Loucy (cell line): Measurements from ENCODE around the gene SEMA3D.

Experiments
- H2AFZ ChIP-seq: fragments of 200-600 bp; sonication (generic); 2 replicates; pipeline ENCODE4 v1.6.0; 2016; ENCODE audit warnings: antibody characterized with exemption, mild to moderate bottlenecking, low read length, moderate library complexity
- H3F3A ChIP-seq: fragments of 200-600 bp; 2 replicates; pipeline ENCODE4 v1.6.0; 2016; ENCODE audit warnings: antibody characterized with exemption, low read depth, mild to moderate bottlenecking
- H3K27me3 ChIP-seq: fragments of 200-600 bp; sonication (generic); 2 replicates; pipeline ENCODE4 v1.6.1; 2014; ENCODE audit warnings: low read length, mild to moderate bottlenecking; ENCODE audit not compliant: insufficient read depth, poor library complexity, severe bottlenecking
- H3K36me3 ChIP-seq: fragments of 200-600 bp; sonication (generic); 2 replicates; pipeline ENCODE4 v1.6.1; 2016; ENCODE audit warnings: low read length; ENCODE audit not compliant: insufficient read depth
- H3K4me1 ChIP-seq: fragments of 200-600 bp; sonication (generic); 2 replicates; pipeline ENCODE4 v1.5.1; 2014; ENCODE audit warnings: low read length, mild to moderate bottlenecking; ENCODE audit not compliant: insufficient read depth, poor library complexity, severe bottlenecking
- H3K4me2 ChIP-seq: fragments of 200-600 bp; sonication (generic); 2 replicates; pipeline ENCODE4 v1.6.0; 2014; ENCODE audit warnings: antibody characterized with exemption, low read length, low read depth, mild to moderate bottlenecking; ENCODE audit not compliant: poor library complexity, severe bottlenecking
- H3K4me3 ChIP-seq: fragments of 200-600 bp; sonication (generic); 2 replicates; pipeline ENCODE4 v1.5.1; 2014; ENCODE audit warnings: low read length, mild to moderate bottlenecking, mixed read lengths; ENCODE audit not compliant: poor library complexity, severe bottlenecking
- H3K79me2 ChIP-seq: fragments of 200-600 bp; sonication (generic); 2 replicates; pipeline ENCODE4 v1.6.1; 2014; ENCODE audit warnings: low read length; ENCODE audit not compliant: insufficient read depth
- H3K9ac ChIP-seq: fragments of 200-600 bp; sonication (generic); 2 replicates; pipeline ENCODE4 v1.6.0; 2014; ENCODE audit warnings: mild to moderate bottlenecking, low read depth, low read length, moderate library complexity; ENCODE audit not compliant: poor library complexity, severe bottlenecking
- H3K9me2 ChIP-seq: fragments of 200-600 bp; sonication (generic); replicated peaks from 2 replicates; pipeline ENCODE4 v1.6.1; 2016; ENCODE audit warnings: low read depth, low read length, mixed read lengths
- H3K9me3 ChIP-seq: fragments of 200-600 bp; sonication (generic); 2 replicates; pipeline ENCODE4 v1.6.1; 2014; ENCODE audit warnings: mild to moderate bottlenecking, antibody characterized with exemption, low read length, low read depth; ENCODE audit not compliant: insufficient read depth
- H4K20me1 ChIP-seq: fragments of 200-600 bp; sonication (generic); 2 replicates; pipeline ENCODE4 v1.6.0; 2014; ENCODE audit warnings: antibody characterized with exemption, low read length, mild to moderate bottlenecking; ENCODE audit not compliant: insufficient read depth, poor library complexity, severe bottlenecking
- CTCF ChIP-seq: fragments of 200-600 bp; sonication (generic); conservative IDR thresholded peaks from 2 replicates; pipeline ENCODE4 v1.5.1; 2014; ENCODE audit warnings: mild to moderate bottlenecking, antibody characterized with exemption, low read length
- EZH2phosphoT487 ChIP-seq: fragments of 200-600 bp; IDR thresholded peaks from 2 replicates; pipeline ENCODE4 v1.6.1; 2018; ENCODE audit warnings: antibody characterized with exemption, mild to moderate bottlenecking, moderate library complexity, borderline replicate concordance

The SEMA3D gene

GRCh38 chr7:85111761-85112160 is 75.1 kb downstream of the SEMA3D start:
- H3F3A ChIP-seq: no peaks in the 10 kb centered on the region
- no peaks in the 10 kb centered on the region for H3K79me2 ChIP-seq
- no peak overlapping the region for H3K9ac ChIP-seq
- H3K36me3 ChIP-seq: no peaks in the 10 kb centered on the region
- H3K4me2 ChIP-seq: no peak overlapping the region
- no peaks in the 10 kb centered on the region for H4K20me1 ChIP-seq
- H3K9me2 ChIP-seq: no peaks in the 10 kb centered on the region
- no peaks in the 10 kb centered on the region for H3K9me3 ChIP-seq
- H2AFZ ChIP-seq: no peak overlapping the region
- no peak for TF ChIP-seq CTCF
- TF ChIP-seq EZH2phosphoT487: no peak
- no peaks in the 10 kb centered on the region for H3K27me3 ChIP-seq
- no peaks in the 10 kb centered on the region for H3K4me1 ChIP-seq
- H3K4me3 ChIP-seq: no peak overlapping the region

GRCh38 chr7:85106719-85107118 is 80.1 kb downstream of the SEMA3D start:
- no peaks in the 10 kb centered on the region for H3F3A ChIP-seq
- H3K27me3 ChIP-seq: no peaks in the 10 kb centered on the region
- no peak overlapping the region for H3K9ac ChIP-seq
- H3K4me1 ChIP-seq: no peaks in the 10 kb centered on the region
- H3K79me2 ChIP-seq: no peaks in the 10 kb centered on the region
- H2AFZ ChIP-seq: no peak overlapping the region
- no peaks in the 10 kb centered on the region for H3K9me2 ChIP-seq
- H3K36me3 ChIP-seq: no peaks in the 10 kb centered on the region
- TF ChIP-seq CTCF (no peak), EZH2phosphoT487 (no peak)
- H3K4me2 ChIP-seq: no peak overlapping the region
- H3K9me3 ChIP-seq: no peaks in the 10 kb centered on the region
- no peak overlapping the region for H3K4me3 ChIP-seq
- H4K20me1 ChIP-seq: no peaks in the 10 kb centered on the region

DNA sequence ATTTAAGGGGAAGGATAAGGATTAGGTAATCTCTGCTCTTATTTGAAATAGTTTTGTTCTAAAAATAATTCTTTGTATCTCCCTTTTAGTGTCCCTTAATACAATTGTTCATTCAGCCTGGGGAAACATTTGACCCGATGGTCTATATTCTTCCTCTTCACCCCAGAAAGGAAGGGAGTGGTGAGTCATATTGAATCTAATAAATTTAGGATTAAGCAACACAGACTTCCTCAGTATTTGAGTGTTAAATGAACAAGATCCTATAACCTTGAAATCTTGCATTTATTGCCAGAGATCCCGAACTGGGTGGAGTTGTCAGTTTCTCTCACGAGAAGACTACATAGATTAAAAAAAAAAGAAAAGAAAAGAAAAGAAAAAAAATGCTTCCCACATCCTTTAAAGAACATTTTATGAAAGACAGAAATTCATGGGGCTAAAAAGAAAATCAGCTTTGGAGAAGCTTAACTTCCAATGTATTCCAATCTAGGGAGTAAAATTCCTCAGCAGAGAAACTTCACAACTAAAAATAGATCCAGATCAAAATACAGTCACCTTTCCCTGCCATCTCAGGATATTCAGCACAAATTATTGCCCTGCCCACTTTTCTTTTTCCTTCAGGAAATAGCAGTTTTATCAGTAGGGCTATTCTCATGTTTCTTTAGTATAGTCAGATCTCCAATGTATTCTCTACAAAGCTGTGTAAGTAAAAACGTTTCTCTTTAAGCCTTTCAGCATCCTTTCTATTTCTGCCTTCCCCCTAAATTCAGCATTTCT is 82.2 kb downstream of the SEMA3D start:
- Histone ChIP-seq H3K9me3 (no peaks in the 10 kb centered on the region), H3K4me1 (no peaks in the 10 kb centered on the region), H3K9me2 (no peaks in the 10 kb centered on the region), H3K79me2 (no peaks in the 10 kb centered on the region), H3K4me3 (no peak overlapping the region), H3F3A (no peaks in the 10 kb centered on the region), H4K20me1 (no peaks in the 10 kb centered on the region), H3K4me2 (no peak overlapping the region), H3K36me3 (no peaks in the 10 kb centered on the region), H2AFZ (no peak overlapping the region), H3K9ac (no peak overlapping the region), H3K27me3 (no peaks in the 10 kb centered on the region)
- no peak for TF ChIP-seq CTCF
- no peak for TF ChIP-seq EZH2phosphoT487
